Measurements from ENCODE around the gene LAMB4.

DNA sequence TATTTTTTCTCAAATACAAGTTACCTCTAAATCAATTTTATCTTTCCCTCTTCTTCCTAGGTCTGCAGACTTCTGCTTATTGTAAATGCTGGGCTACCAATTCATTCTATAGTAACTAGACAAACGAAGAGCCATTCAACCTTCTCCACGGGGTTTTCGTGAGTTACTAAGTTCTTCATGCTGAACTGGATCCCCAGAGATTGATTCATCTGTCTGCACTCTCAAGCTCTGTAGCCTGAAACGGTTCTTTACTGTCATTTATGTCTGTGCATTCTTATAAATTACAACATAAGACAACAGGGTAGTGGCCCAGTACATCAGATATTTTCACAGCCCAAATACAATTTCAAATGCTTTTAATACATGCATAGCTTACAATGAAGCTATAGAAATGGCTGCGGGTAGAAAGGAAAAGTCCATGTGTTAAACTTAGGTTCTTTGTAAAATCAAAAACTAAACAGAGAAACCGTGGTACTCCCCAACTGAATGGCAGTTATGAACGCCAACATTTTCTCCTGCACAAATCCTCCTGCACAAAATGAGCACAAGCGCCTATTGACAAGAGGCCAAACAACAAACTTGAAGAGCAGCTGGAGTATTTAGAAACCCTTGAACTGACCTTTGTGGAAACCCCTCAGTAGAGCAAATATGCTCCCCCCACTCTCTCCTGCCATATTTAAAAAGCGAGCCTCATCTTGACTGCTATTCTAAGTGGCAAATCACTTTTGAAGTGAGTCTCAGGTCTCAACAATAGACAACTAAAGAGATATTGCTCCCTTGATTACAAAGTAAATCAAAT lies 147.9 kb downstream of the LAMB4 start:
- no peak for TF ChIP-seq SUZ12 (IDR thresholded peaks at IDR 0.05)
- TF ChIP-seq ELF4 (IDR thresholded peaks at IDR 0.05): no peak
- no peak for TF ChIP-seq FOXK2 (IDR thresholded peaks at IDR 0.05)
- no peak for TF ChIP-seq SP1 (IDR thresholded peaks at IDR 0.05)
- no peak for TF ChIP-seq ZNF384 (IDR thresholded peaks at IDR 0.05)
- no peak for TF ChIP-seq HDGF (IDR thresholded peaks at IDR 0.05; ENCODE audit: borderline replicate concordance)
- no peak for TF ChIP-seq NFRKB (IDR thresholded peaks at IDR 0.05)
- no peak for TF ChIP-seq TARDBP (IDR thresholded peaks at IDR 0.05)
- TF ChIP-seq, protein P1, sequence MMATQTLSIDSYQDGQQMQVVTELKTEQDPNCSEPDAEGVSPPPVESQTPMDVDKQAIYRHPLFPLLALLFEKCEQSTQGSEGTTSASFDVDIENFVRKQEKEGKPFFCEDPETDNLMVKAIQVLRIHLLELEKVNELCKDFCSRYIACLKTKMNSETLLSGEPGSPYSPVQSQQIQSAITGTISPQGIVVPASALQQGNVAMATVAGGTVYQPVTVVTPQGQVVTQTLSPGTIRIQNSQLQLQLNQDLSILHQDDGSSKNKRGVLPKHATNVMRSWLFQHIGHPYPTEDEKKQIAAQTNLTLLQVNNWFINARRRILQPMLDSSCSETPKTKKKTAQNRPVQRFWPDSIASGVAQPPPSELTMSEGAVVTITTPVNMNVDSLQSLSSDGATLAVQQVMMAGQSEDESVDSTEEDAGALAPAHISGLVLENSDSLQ (IDR thresholded peaks at IDR 0.05): no peak
- no peak for TF ChIP-seq BHLHE40 (IDR thresholded peaks at IDR 0.05; ENCODE audit: borderline replicate concordance)
- no peak for TF ChIP-seq FOXM1 (IDR thresholded peaks at IDR 0.05; ENCODE audit: borderline replicate concordance)
- no peak for TF ChIP-seq ARNT (IDR thresholded peaks at IDR 0.05)
- TF ChIP-seq LEF1 (IDR thresholded peaks at IDR 0.05; ENCODE audit: borderline replicate concordance): no peak
